ENCODE measurements around the gene EPB41L2.
"Not testable (repeated sequence)": the region's sequence is repeated elsewhere in the genome, so short reads cannot be mapped to it uniquely, and the experiment has no call there.

The EPB41L2 gene

DNA sequence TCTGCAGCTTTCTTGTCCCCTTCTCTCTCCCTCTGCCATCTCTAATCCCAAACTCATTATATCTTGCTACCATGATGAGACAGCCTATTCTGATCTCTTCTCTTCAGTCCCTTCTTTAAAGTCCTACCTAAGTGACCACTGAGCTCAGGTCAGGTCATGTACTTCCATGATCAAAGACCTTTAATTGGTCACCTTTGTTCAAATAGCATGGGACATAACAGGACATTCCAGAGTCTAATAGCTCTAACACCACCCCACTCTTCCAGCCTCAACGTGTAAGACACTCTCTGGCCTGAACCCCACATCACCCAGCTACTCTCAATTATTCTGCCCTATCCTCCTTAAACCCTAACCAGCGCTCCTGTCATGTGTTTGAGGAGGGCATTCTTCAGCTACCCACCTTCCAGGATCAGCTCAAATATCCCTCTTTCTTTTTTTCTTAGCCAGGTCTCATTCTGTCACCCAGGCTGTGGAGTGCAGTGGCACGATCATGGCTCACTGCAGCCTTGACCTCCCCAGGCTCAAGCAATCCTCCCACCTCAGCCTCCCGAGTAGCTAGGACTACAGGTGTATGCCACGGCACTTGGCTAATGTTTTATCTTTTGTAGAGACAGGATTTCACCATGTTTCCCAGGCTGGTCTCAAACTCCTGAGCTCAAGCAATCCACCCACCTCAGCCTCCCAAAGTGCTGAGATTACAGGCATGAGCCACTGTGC lies 237.9 kb downstream of the EPB41L2 start:
- 0 out of 2 replicates have a peak, but pooled peaks cover 10% of the 10 kb centered on the region for H3K4me1 ChIP-seq
- H3K27me3 ChIP-seq, result no peaks in the 10 kb centered on the region
- no peak overlapping the region for H3K27ac ChIP-seq
- no peaks in the 10 kb centered on the region for H4K20me1 ChIP-seq
- TF ChIP-seq Cebpa-rat (IDR thresholded peaks at IDR 0.05), result no peak
- H3K4me3 ChIP-seq, result no peak overlapping the region
- no peaks in the 10 kb centered on the region for H3K36me3 ChIP-seq
- H3K9me3 ChIP-seq, result no peaks in the 10 kb centered on the region
- no peak overlapping the region for H3K9ac ChIP-seq
- H3K4me2 ChIP-seq, result no peak overlapping the region

DNA sequence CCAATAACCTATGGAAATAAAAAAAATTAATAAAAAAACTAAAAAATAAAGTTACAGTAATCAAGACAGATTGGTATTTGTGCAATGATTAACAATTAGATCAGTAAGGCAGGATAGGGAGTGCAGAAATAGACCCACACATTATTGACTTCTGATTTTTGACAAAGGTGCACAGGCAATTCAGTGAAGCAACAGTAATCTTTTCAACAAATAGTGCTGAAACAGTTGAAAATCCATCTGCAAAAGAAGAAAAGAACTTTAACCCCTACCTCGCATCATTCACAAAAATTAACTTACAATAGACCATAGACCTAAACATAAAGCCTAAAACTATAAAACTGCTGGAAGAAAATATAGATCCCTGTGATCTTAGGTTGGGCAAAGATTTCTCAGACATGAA lies 240.3 kb downstream of the EPB41L2 start:
- H3K27me3 ChIP-seq, result no peaks in the 10 kb centered on the region
- no peak overlapping the region for H3K4me3 ChIP-seq
- TF ChIP-seq Cebpa-rat (IDR thresholded peaks at IDR 0.05), result no peak
- H4K20me1 ChIP-seq, result no peaks in the 10 kb centered on the region
- H3K9me3 ChIP-seq, result no peaks in the 10 kb centered on the region
- H3K9ac ChIP-seq, result no peak overlapping the region
- H3K36me3 ChIP-seq, result no peaks in the 10 kb centered on the region
- no peaks in the 10 kb centered on the region for H3K4me1 ChIP-seq
- H3K4me2 ChIP-seq, result no peak overlapping the region
- no peak overlapping the region for H3K27ac ChIP-seq

DNA sequence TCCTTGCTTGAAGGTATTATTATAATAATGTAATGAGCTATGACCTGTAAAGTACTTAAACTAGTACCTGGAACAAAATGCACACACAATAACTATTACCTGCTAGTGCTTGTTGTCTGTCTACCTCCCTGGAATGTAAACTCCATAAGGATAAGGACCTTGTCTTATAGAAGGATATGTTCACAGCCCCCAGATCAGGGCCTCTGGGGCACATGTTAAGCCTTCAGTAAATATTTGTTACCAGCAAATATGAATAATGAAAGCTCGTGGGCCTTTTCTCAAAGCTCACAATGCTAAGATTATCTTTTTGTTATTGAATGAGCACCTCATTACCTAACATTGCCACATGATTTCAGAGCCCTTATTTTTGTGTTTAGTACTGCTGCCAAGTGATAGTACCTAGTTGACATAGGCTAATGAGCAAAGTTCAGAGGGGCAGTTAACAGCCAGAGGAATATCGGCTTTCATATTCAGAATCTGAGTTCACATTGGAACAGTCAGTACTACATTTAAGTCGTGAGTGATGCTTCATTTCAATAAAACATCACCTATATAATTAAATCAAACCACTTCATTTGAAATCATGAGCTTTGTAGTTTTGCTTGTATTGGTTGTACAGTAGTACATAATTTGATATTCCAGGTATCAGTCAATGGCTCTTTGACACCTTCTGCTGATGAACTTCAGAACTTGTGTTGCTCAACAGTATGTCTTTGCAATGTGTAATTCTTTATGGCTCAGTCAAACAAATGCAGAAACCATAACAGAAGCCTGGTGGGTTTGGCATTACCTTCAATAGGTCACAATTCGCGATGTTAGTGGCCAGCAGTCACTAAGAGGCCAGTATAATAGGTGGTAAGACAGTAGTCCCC lies 247.6 kb downstream of the EPB41L2 start:
- no peak for TF ChIP-seq Cebpa-rat (IDR thresholded peaks at IDR 0.05)
- Histone ChIP-seq H3K9ac (no peak overlapping the region), H3K27me3 (no peaks in the 10 kb centered on the region), H3K4me1 (no peaks in the 10 kb centered on the region), H3K36me3 (no peaks in the 10 kb centered on the region), H3K4me3 (no peak overlapping the region), H3K27ac (no peak overlapping the region), H3K4me2 (no peak overlapping the region), H4K20me1 (no peaks in the 10 kb centered on the region), H3K9me3 (no peaks in the 10 kb centered on the region)

GRCh38 chr6:130814506-130814905 lies 248.5 kb downstream of the EPB41L2 start:
- no peaks in the 10 kb centered on the region for H3K36me3 ChIP-seq
- H3K9me3 ChIP-seq, result no peaks in the 10 kb centered on the region
- H3K4me1 ChIP-seq, result no peaks in the 10 kb centered on the region
- H3K27me3 ChIP-seq, result no peaks in the 10 kb centered on the region
- H3K27ac ChIP-seq, result no peak overlapping the region
- H3K4me2 ChIP-seq, result no peak overlapping the region
- no peaks in the 10 kb centered on the region for H4K20me1 ChIP-seq
- TF ChIP-seq Cebpa-rat (IDR thresholded peaks at IDR 0.05), result no peak
- no peak overlapping the region for H3K9ac ChIP-seq
- H3K4me3 ChIP-seq, result no peak overlapping the region

DNA sequence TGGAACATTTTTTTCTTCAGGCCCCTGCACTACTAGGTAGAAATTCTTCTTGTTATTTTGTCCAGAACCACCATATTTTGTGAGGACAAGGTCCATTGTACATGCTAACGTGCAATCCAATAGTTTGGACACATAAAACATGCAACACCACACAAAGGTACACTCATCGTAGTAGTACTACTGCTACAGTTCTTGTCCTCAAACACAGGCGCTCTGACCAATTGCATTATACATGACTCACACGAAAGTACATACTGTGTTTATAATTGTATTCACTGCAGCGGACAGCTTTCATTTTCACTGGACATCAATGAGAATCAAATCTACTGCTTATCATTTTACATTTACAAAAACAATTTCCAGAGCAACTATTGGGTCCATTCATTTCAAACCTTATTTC lies 251.1 kb downstream of the EPB41L2 start:
- Histone ChIP-seq H3K27me3 (no peaks in the 10 kb centered on the region), H3K4me3 (no peak overlapping the region), H3K4me1 (no peaks in the 10 kb centered on the region), H3K9ac (no peak overlapping the region), H3K27ac (no peak overlapping the region), H4K20me1 (no peaks in the 10 kb centered on the region), H3K36me3 (no peaks in the 10 kb centered on the region), H3K9me3 (no peaks in the 10 kb centered on the region), H3K4me2 (no peak overlapping the region)
- no peak for TF ChIP-seq Cebpa-rat (IDR thresholded peaks at IDR 0.05)

DNA sequence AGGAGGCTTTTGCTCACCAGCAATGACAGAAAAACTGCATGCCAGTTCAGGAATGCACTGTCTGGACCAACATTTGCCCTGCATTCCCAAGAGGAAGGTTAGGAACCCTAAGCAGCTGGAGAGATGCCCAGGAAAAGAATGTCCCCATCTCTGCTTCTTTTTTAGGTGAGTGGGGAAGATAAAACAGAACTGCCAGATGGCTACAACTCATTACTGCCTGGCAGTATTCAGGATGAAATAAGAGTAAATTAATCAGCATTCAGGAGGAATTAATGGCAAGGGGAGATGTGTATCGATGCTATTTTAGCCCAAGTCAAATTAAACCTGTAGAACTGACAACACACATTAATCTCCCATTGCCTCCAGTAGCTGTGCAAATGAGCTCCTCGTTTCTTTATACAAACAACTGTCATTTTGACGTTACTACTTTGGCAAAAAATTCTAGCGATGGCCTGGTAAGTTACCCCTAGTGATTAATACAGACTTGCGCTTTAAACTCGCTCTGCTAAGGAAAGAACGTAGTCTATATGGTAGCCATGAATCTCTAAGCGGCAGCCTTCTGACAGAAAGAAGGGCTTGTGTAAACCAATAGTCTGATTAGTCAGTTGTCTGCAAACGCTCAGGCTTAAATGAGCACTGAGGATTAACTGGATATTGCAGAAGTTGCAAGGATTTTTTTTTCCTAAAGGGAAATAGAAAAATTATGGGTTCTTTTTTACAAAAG lies 252.6 kb downstream of the EPB41L2 start:
- Histone ChIP-seq H3K27ac (no peak overlapping the region), H3K9ac (no peak overlapping the region), H3K4me1 (no peaks in the 10 kb centered on the region), H3K36me3 (no peaks in the 10 kb centered on the region), H4K20me1 (no peaks in the 10 kb centered on the region), H3K9me3 (no peaks in the 10 kb centered on the region), H3K4me2 (no peak overlapping the region), H3K4me3 (no peak overlapping the region), H3K27me3 (no peaks in the 10 kb centered on the region)
- TF ChIP-seq Cebpa-rat (IDR thresholded peaks at IDR 0.05), result no peak

- H3K4me2 ChIP-seq, H3K27me3 ChIP-seq, H4K20me1 ChIP-seq, H3K9ac ChIP-seq, H3K36me3 ChIP-seq, H3K4me1 ChIP-seq, H3K4me3 ChIP-seq, H3K27ac ChIP-seq: not testable (repeated sequence)
- H3K9me3 ChIP-seq, result peaks cover 12% of the 10 kb centered on the region; the same call in 1 of the 2 replicates
These were observed 261.7 kb downstream of the EPB41L2 start for GRCh38 chr6:130801368-130801767.

DNA sequence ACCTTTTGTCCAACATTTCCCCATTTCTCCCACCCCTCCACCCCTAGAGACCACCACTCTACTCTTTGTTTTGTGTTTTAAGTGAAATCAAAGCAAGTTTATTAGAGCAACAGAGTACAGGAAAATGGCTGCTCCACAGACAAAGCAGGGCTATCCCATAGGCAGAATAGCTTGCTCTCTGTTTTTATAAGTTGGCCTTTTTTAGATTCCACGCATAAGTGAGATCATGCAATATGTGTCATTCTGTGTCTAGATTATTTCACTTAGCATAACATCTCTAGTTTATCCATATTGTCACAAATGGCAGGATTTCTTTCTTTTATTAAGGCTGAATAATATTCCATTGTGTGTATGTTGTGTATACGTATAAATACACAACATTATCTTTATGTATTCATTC lies 266.0 kb downstream of the EPB41L2 start:
- no peaks in the 10 kb centered on the region for H3K4me1 ChIP-seq
- H4K20me1 ChIP-seq, result no peaks in the 10 kb centered on the region
- no peaks in the 10 kb centered on the region for H3K36me3 ChIP-seq
- peaks cover 12% of the 10 kb centered on the region; the same call in 1 of the 2 replicates for H3K9me3 ChIP-seq
- H3K27me3 ChIP-seq, result no peaks in the 10 kb centered on the region
- no peak for TF ChIP-seq Cebpa-rat (IDR thresholded peaks at IDR 0.05)
- H3K4me3 ChIP-seq, result no peak overlapping the region
- H3K9ac ChIP-seq, result no peak overlapping the region
- no peak overlapping the region for H3K4me2 ChIP-seq
- H3K27ac ChIP-seq, result no peak overlapping the region

GRCh38 chr6:130796313-130796905 lies 266.6 kb downstream of the EPB41L2 start:
- H4K20me1 ChIP-seq, result no peaks in the 10 kb centered on the region
- H3K27ac ChIP-seq, result no peak overlapping the region
- H3K27me3 ChIP-seq, result no peaks in the 10 kb centered on the region
- no peaks in the 10 kb centered on the region for H3K4me1 ChIP-seq
- peaks cover 5% of the 10 kb centered on the region; the same call in 1 of the 2 replicates for H3K9me3 ChIP-seq
- H3K36me3 ChIP-seq, result no peaks in the 10 kb centered on the region
- no peak overlapping the region for H3K4me3 ChIP-seq
- no peak overlapping the region for H3K4me2 ChIP-seq
- H3K9ac ChIP-seq, result no peak overlapping the region
- no peak for TF ChIP-seq Cebpa-rat (IDR thresholded peaks at IDR 0.05)

Data from BLaER1 (cell line).